Hippocampal formation (tissue), 2 donors: Measurements from ENCODE around the gene GPR132.

ENCODE experiments used
- DNase-seq, 2 donors: peaks; one replicate each; lab custom pipeline; 2025; lab: John Stamatoyannopoulos, UW

GPR132 gene

GRCh38 chr14:105021656-105022275 is 43.5 kb downstream of the GPR132 start:
- DNase-seq, result no peak

DNA sequence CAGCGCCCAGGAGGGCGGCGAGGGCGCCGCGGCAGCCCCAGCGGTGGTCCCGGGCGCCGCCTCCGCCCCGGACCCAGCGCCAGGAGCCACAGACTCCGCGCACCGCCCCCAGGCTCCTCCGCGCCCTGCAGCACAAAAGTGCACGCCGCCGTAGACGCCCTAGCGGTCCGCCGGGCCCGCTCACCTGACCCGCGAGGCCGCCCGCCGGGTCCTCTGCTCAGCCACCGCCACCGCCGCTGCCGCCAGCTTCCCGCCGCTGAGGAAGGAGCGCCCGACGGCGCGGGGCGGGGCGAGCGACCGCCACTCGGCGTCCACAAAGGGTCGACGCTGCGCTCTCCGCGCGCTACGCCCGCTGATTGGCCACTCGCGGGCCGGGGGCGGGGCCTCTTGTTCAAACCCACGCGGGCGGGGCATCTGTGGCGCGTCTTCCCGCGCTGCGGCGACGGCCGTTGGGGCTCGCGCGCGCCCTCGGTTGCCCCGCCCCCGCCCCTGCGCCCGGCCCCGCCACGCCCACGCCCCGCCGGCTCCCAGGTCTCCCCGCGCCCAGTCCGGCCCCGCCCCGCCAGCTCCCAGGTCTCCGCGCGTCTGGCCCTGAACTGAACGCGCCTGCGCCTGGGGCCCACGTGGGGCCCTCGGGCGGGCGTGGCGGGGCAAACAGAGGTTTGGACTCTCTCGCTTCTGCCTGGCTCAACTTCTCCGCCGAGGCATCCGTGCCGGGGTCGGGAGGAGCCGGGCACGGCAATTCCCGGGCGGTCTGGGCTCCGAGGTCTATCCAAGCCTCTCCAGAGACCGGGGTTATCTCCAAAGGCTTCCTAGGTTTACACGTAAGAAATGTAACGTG is 44.2 kb downstream of the GPR132 start, which contains the start of gene CDCA4:
Gene CDCA4, minus strand, starts transcription at position 269 of the 841 bp plus-strand sequence. CDS start 9,154 bp downstream, outside the sequence.
- peak; percentile 94 to 97 for DNase-seq

GRCh38 chr14:105019861-105020814 is 45.1 kb downstream of the GPR132 start:
- no peak for DNase-seq

DNA sequence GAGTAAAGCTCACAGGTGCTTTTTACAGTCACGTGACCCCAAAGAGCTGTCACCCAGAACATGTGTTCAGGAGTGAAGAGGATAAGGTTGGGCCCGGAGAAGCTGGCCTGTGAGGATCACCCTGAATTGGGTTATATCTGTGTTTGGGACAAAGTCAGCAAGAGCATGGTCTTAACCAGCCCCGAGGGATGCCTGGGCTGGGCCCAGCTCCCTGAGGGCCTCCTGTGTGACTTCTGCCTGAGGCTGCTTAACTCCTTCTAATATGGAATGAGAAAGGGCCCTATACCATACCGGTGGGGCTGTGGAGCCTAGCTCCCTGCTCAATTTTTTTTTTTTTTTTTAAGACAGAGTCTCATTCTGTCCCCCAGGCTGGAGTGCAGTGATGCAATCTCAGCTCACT is 46.8 kb downstream of the GPR132 start:
- DNase-seq, result no peak

DNA sequence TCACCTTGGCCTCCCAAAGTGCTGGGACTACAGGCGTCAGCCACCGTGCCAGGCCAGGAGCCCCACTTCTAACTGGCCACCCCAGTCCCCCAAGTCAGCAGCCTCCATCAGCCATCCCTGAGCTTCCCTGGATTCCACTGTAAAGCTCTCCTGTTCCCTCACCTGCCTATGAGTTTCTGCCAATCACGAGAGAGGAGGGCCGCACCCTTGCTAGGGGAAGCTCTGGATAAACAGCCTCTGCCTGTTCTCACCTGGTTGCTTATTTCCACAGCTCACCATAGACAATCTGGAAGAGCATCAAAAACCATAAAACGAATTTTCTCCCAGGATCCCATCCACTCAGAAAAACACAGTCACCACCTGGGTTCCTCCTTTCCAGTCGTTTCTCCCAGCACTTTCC is 49.3 kb downstream of the GPR132 start:
- no peak for DNase-seq

DNA sequence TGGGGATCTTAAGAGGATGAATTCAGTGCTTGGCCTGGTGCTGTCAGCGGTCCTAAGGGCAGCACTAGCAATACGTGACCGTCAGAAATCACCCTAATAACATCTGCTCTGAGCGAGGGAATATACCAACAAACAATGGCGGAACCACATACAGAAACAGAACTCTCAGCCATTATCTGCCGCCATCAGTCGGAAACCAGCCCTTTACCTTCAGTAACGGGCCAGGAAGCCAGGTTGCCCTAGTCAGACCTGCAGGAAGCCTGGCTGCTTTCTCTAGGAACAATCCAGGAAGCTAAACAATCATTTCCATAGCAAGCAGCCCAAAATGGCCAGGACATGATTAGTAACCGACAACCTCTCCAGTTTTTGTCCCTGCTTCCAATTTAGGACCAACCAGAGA is 50.0 kb downstream of the GPR132 start:
- DNase-seq, result no peak

- DNase-seq, result no peak
These were observed 50.6 kb downstream of the GPR132 start for GRCh38 chr14:105014631-105015030.

DNA sequence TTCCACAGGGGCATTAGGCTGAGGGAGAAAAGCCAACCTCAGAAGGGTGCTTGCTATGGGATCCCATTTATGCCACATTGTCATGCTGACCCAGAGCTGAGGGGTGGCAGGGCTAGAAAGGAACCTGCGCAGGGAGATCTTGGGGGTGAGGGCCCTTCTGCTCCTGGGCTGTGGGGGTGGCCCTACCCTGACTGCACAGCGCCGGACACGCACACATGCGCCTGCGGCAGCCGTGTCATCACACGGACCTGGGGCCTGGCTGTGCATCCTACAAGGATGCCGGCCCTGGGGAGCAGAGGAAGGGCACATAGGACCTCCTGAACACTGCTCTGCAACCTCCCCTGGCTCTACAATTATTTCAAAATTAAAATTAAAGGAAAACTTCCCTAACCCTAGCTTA is 51.2 kb downstream of the GPR132 start:
- DNase-seq, result no peak

- DNase-seq, result no peak
These were observed 52.0 kb downstream of the GPR132 start for GRCh38 chr14:105013150-105013785.

DNA sequence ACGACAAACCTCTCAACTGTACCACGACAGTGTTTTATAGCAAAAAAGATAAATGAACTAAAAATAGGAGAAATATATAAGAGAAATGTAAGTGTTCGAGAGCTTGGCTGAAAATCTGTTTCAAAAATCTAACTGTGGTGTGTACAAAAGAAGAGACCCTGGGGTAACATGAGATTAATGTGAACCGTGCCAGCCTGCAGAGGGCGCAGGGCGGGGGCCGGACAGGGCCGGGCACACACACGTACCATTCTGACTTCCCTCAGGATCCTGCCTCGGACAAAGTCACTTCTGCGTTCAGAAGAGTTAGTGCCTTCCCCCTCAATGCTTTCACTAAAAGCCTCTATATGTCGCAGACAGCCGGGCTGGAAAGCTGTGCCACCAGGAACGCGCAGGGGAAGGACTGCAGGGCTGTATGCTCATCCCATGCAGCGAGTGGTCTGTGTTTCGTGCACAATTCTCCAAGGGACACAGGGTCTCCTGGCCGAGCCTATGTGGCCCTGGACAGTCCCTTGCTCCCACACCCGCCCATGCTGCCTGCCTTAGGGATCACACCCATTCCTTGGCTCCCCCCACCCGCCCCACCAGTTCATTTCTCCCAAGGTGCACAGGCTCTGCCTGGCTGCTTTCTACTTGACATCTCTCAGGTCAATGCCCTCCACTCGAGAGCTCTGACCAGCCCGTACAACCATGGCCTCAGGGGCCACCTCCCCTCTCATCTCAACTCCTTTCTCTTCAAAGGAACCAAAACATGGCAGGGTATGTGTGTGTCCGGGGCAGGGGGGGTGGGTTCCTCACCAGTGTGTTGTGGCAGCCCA is 52.9 kb downstream of the GPR132 start:
- DNase-seq, result no peak

GRCh38 chr14:105011312-105011990 is 53.8 kb downstream of the GPR132 start:
- no peak for DNase-seq

GRCh38 chr14:105010891-105011291 is 54.3 kb downstream of the GPR132 start:
- no peak for DNase-seq

DNA sequence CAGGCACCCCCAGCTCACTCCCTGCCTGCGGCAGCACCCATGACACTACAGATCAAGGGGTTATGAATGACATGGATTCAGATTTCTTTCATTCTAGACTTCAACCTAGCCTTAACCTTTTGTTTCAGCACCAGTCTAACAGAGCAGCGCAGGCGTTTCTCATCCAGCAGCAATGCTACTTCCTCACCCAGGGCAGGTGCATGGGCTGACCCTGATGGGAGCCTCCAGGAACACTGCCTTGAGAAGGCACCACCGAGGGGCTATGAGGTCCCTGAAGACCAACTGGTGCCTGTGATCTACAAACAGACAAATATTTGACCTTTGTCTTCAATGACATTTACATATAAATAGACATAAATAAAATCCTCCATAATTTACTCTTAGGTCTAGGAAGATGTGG is 55.1 kb downstream of the GPR132 start:
- no peak for DNase-seq

DNA sequence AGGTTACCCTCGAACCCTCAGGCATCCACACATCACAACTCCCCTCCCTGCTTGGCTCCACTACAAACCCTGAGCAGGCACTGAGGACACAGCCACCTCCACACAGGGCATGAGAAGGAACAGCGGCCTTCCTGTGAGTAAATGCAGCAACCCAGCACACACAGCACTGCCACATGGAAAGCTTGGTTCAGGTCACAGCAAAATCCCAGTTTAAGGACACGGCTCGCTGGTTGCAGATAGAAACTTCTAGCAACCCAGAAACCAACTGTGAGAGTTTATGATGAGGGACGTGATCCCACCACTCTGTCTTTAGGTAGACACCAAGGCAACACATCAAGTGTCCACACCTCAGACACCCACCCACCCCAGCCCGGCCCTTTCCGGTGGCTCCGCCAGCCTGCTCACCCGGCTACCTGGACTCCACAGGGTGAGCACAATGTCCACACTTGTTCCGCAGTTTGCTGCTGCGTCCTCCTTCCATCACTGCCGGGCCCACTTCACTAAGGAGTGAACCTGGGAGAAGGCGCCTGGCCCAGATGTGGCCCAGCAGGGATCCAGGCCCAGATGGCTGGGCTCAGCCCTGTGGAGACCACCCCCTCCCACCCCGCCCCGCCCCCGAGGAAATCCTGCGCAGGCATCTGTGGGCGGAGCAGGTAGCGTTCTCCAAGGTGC is 57.5 kb downstream of the GPR132 start:
- no peak for DNase-seq

- no peak for DNase-seq
These were observed 58.2 kb downstream of the GPR132 start for GRCh38 chr14:105006831-105007592.

- DNase-seq, result no peak
These were observed 59.0 kb downstream of the GPR132 start for GRCh38 chr14:105005929-105006830.

DNA sequence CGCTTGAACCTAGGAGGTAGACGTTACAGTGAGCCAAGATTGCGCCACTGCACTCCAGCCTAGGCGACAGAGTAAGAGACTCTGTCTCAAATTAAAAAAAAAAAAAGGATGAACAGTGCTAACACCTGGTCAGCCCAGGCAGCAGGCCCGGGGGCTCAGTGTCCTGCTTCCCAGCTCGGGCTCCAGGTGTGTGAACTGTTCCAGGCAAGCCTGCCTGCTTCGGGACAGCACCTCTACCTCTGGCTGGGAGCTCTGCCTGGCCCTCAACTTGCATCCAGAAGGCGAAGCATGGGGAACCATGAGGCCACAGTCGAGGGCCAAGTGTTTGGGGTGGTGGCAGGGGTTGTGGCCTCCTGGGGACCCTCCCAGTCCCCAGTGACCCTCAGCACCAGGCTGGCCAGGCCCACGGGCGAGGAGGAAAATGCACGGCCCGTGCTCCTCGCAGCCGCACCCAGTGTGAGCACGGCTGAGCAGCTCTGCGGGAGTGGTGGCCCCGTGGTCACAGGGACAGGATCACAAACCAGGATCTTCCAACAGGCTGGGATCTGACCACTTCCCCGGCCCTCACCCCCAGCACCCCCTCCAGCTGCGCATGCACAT is 59.8 kb downstream of the GPR132 start:
- no peak for DNase-seq
